ENCODE measurements around the gene SLC35A3.

The SLC35A3 gene

GRCh38 chr1:100080331-100080730, 110.5 kb downstream of the SLC35A3 start:
- DNase-seq, result no peak
